Lung (tissue), 12 donors: ENCODE measurements around the gene TWNK. TPM values are rescaled to one million over a fixed set of nuclear protein-coding genes. Genes with fewer than 3 reads are reported as not detected.

Source experiments
- ATAC-seq: fragments of 200-7000 bp; cut with Tn5 transposase; one replicate; pipeline ENCODE4 v1.9.1; 2020; ENCODE audit warnings: moderate number of reproducible peaks; ENCODE audit not compliant: insufficient read depth, low FRiP score
- DNase-seq, 3 donors: peaks; one replicate each; pipeline ENCODE4 v3.0.0-alpha.2; 2013 to 2017
- H3K27ac ChIP-seq, 2 donors: one replicate each; pipeline ENCODE4 v1.5.1; 2013; ENCODE audit warnings: mild to moderate bottlenecking in 2 of 2, moderate library complexity in 2 of 2, control low read depth in 1 of 2, inconsistent platforms in 1 of 2, low read depth in 1 of 2, low read length in 1 of 2
- H3K27me3 ChIP-seq, 3 donors: one replicate each; pipeline ENCODE4 v1.5.1; 2013; ENCODE audit warnings: low read length in 2 of 3; ENCODE audit not compliant: control insufficient read depth in 3 of 3, insufficient read depth in 3 of 3
- H3K36me3 ChIP-seq, 4 donors: one replicate each; pipeline ENCODE4 v1.5.1; 2013; ENCODE audit warnings: low read length in 4 of 4, mild to moderate bottlenecking in 1 of 4, moderate library complexity in 1 of 4; ENCODE audit not compliant: control insufficient read depth in 4 of 4, insufficient read depth in 4 of 4
- H3K4me1 ChIP-seq, 5 donors: one replicate each; pipeline ENCODE4 v1.5.1; 2013; ENCODE audit warnings: low read length in 5 of 5, mild to moderate bottlenecking in 2 of 5, moderate library complexity in 1 of 5; ENCODE audit not compliant: control insufficient read depth in 5 of 5, insufficient read depth in 5 of 5
- H3K4me3 ChIP-seq: one replicate; pipeline ENCODE4 v1.5.1; 2013; ENCODE audit warnings: mild to moderate bottlenecking, control low read depth, moderate library complexity
- H3K9ac ChIP-seq, 2 donors: one replicate each; pipeline ENCODE4 v1.5.1; 2013; ENCODE audit warnings: low read length in 2 of 2, control low read depth in 1 of 2; ENCODE audit not compliant: insufficient read depth in 1 of 2
- H3K9me3 ChIP-seq, 4 donors: one replicate each; pipeline ENCODE4 v1.5.1; 2013; ENCODE audit warnings: low read length in 3 of 4, mild to moderate bottlenecking in 1 of 4, moderate library complexity in 1 of 4; ENCODE audit not compliant: control insufficient read depth in 4 of 4, insufficient read depth in 3 of 4
- CTCF ChIP-seq: IDR thresholded peaks from 2 replicates; pipeline ENCODE4 v1.5.1; 2012; ENCODE audit warnings: mild to moderate bottlenecking; ENCODE audit errors: control extremely low read depth, extremely low read depth
- WGBS, 2 donors: extraction: QIAGEN DNeasy Blood & Tissue Kit; methylation state at CpG; one replicate each; pipeline ENCODE4 v1.1.7; 2013; 5-methylcytosine and 5-hydroxymethylcytosine counted together
- polyA plus RNA-seq, 2 donors: library from polyadenylated mRNA; stranded (reverse); fragments of 200-250 nt; gene quantifications; one replicate each; pipeline ENCODE4 v1.2.1, GENCODE V29; 2013
- total RNA-seq, 2 donors: library from RNA; depleted of rRNA in 1 of 2; stranded (reverse); fragments of >200 nt in 1 of 2; gene quantifications; one replicate each; pipeline ENCODE4 v1.2.1, GENCODE V29; 2014 to 2021
- donor health status: control.
- donor health status: control.
- donor health status: Bipolar disorder and iron deficiency.
- donor health status: healthy.
- donor health status: DM: yes; HTN: yes; CAD: no.

TWNK gene
- total and polyA plus RNA-seq, 4 donors = 3.9 to 8.3 (median 5.6) TPM

GRCh38 chr10:100982916-100983830, 4.2 kb upstream of the TWNK start:
- H3K27ac ChIP-seq = no peak overlapping the region
- DNase-seq = no peak
- H3K36me3 ChIP-seq = peaks cover 3 to 34% (median 33%) of the 10 kb centered on the region in 4 donors
- H3K4me3 ChIP-seq = no peak overlapping the region
- ATAC-seq = no peak
- H3K4me1 ChIP-seq = peaks cover 2 to 17% (median 10%) of the 10 kb centered on the region in 5 donors
- no peaks in the 10 kb centered on the region for H3K9me3 ChIP-seq
- 93 to 94% methylated on average over 24 of the region's 24 CpGs for WGBS, 2 donors
- H3K27me3 ChIP-seq = no peaks in the 10 kb centered on the region
- no peak for TF ChIP-seq CTCF
- no peak overlapping the region for H3K9ac ChIP-seq

GRCh38 chr10:100983868-100984671, 3.3 kb upstream of the TWNK start:
- WGBS, 2 donors = 83 to 92% methylated on average over 13 of the region's 13 CpGs
- Histone ChIP-seq H3K36me3 (peaks cover 3 to 33% (median 28%) of the 10 kb centered on the region in 4 donors), H3K27me3 (no peaks in the 10 kb centered on the region), H3K9ac (no peak overlapping the region), H3K4me3 (no peak overlapping the region), H3K4me1 (peaks cover 7 to 21% (median 10%) of the 10 kb centered on the region in 5 donors), H3K9me3 (no peaks in the 10 kb centered on the region), H3K27ac (no peak overlapping the region)
- no peak for TF ChIP-seq CTCF
- no peak for ATAC-seq
- no peak for DNase-seq

- no peak for TF ChIP-seq CTCF
- DNase-seq = no peak
- no peaks in the 10 kb centered on the region for H3K9me3 ChIP-seq
- H3K36me3 ChIP-seq = peaks cover 3 to 35% (median 30%) of the 10 kb centered on the region in 4 donors
- H3K4me1 ChIP-seq = peaks cover 7 to 21% (median 10%) of the 10 kb centered on the region in 5 donors
- no peak overlapping the region for H3K27ac ChIP-seq
- WGBS, 2 donors = 76 to 81% methylated on average over 2 of the region's 2 CpGs
- no peaks in the 10 kb centered on the region for H3K27me3 ChIP-seq
- H3K9ac ChIP-seq = no peak overlapping the region
- H3K4me3 ChIP-seq = no peak overlapping the region
- ATAC-seq = no peak
Measured at GRCh38 chr10:100984672-100985177, 2.6 kb upstream of the TWNK start.
